A673 (cell line): ENCODE data around the gene TRPV2. TPM values are rescaled to one million over a fixed set of nuclear protein-coding genes. Genes with fewer than 3 reads are reported as not detected.

ENCODE experiments used
- BruUV-seq: library from RNA; stranded (reverse); fragments of 400-500 nt; replicated peaks from 2 replicates; lab custom pipeline; 2021; lab: Mats Ljungman, UMichigan
- CTCF ChIA-PET: fragments of 300-600 bp; sonication (Branson Sonifier 250); formaldehyde crosslinking; loops from one replicate; lab custom pipeline; 2022; ENCODE audit warnings: antibody characterized with exemption; lab: Charles Lee
- POLR2A ChIA-PET: fragments of 300-600 bp; sonication (Branson Sonifier 250); formaldehyde crosslinking; loops from one replicate; lab custom pipeline; 2022; ENCODE audit warnings: antibody characterized with exemption; ENCODE audit not compliant: low non-redundant PET; lab: Charles Lee
- DNase-seq: peaks from one replicate; pipeline ENCODE4 v3.0.0-alpha.2; 2015; ENCODE audit warnings: low spot score
- H3K27ac ChIP-seq: fragments of 200-600 bp; sonication (generic); 2 replicates; pipeline ENCODE4 v1.5.1; 2016; ENCODE audit warnings: mixed run types, low read depth, mild to moderate bottlenecking, mixed read lengths, antibody characterized with exemption, low read length; ENCODE audit not compliant: poor library complexity, severe bottlenecking
- H3K27me3 ChIP-seq: fragments of 200-600 bp; sonication (generic); replicated peaks from 2 replicates; pipeline ENCODE4 v1.6.1; 2017; ENCODE audit warnings: mixed run types, low read depth, mild to moderate bottlenecking, mixed read lengths, antibody characterized with exemption, low read length; ENCODE audit not compliant: insufficient read depth, poor library complexity
- H3K36me3 ChIP-seq: fragments of 200-600 bp; sonication (generic); 2 replicates; pipeline ENCODE4 v1.6.1; 2016; ENCODE audit warnings: mixed run types, mild to moderate bottlenecking, mixed read lengths, antibody characterized with exemption, low read length; ENCODE audit not compliant: insufficient read depth, poor library complexity, severe bottlenecking
- H3K4me1 ChIP-seq: fragments of 200-600 bp; sonication (generic); 2 replicates; pipeline ENCODE4 v1.6.1; 2017; ENCODE audit warnings: mixed run types, mild to moderate bottlenecking, mixed read lengths, antibody characterized with exemption, low read length; ENCODE audit not compliant: insufficient read depth, poor library complexity, severe bottlenecking
- H3K4me3 ChIP-seq: fragments of 200-600 bp; sonication (generic); 2 replicates; pipeline ENCODE4 v1.5.1; 2016; ENCODE audit warnings: low read depth, mixed run types, mild to moderate bottlenecking, mixed read lengths, low read length; ENCODE audit not compliant: poor library complexity, severe bottlenecking
- H3K9me3 ChIP-seq: fragments of 200-600 bp; sonication (generic); 2 replicates; pipeline ENCODE4 v1.6.1; 2016; ENCODE audit warnings: mixed run types, low read depth, mild to moderate bottlenecking, mixed read lengths, antibody characterized with exemption, low read length; ENCODE audit not compliant: poor library complexity, severe bottlenecking
- CTCF ChIP-seq: fragments of 300-800, 200-600 bp; sonication (generic); conservative IDR thresholded peaks from 2 replicates; pipeline ENCODE4 v1.5.1; 2017; ENCODE audit warnings: low read depth, mild to moderate bottlenecking, antibody characterized with exemption, low read length, moderate library complexity, mixed read lengths
- EZH2 ChIP-seq: fragments of 200-600 bp; sonication (generic); IDR thresholded peaks from 2 replicates; pipeline ENCODE4 v1.6.1; 2017; ENCODE audit warnings: borderline replicate concordance, low read depth, mild to moderate bottlenecking, mixed read lengths, antibody characterized with exemption, low read length; ENCODE audit not compliant: poor library complexity, severe bottlenecking
- intact Hi-C: fragments of 100-400 bp; cut with micrococcal nuclease; formaldehyde crosslinking; loops from one replicate; pipeline ENCODE4 v1.10.0; 2022; ENCODE audit not compliant: unreplicated experiment
- total RNA-seq: library from RNA; stranded (reverse); gene quantifications from 2 replicates; pipeline ENCODE4 v1.2.3, GENCODE V29; 2021

Gene TRPV2
- total RNA-seq, 1 experiment from 2014 or later: not detected

GRCh38 chr17:16432017-16432416, 16.6 kb downstream of the TRPV2 start:
- intact Hi-C loops: no loop called here
- TF ChIP-seq EZH2 (no peak), CTCF (no peak)
- H3K27me3 ChIP-seq: no peaks in the 10 kb centered on the region
- no peak overlapping the region for H3K4me3 ChIP-seq
- H3K9me3 ChIP-seq: no peaks in the 10 kb centered on the region
- H3K4me1 ChIP-seq: no peaks in the 10 kb centered on the region
- no peak for DNase-seq
- H3K27ac ChIP-seq: no peak overlapping the region
- ChIA-PET CTCF (no interaction called here), POLR2A (no interaction called here)
- no peaks in the 10 kb centered on the region for H3K36me3 ChIP-seq
- no TSS peak for BruUV-seq

- no peak for DNase-seq
- ChIA-PET POLR2A (no interaction called here), CTCF (no interaction called here)
- Histone ChIP-seq H3K27ac (no peak overlapping the region), H3K9me3 (no peaks in the 10 kb centered on the region), H3K4me1 (peaks cover 6% of the 10 kb centered on the region), H3K36me3 (no peaks in the 10 kb centered on the region), H3K4me3 (no peak overlapping the region), H3K27me3 (no peaks in the 10 kb centered on the region)
- no TSS peak for BruUV-seq
- intact Hi-C loops: no loop called here
- TF ChIP-seq CTCF (no peak), EZH2 (no peak)
Measured at GRCh38 chr17:16433514-16433913, 18.1 kb downstream of the TRPV2 start.

GRCh38 chr17:16434662-16435061, 19.3 kb downstream of the TRPV2 start:
- Histone ChIP-seq H3K27me3 (no peaks in the 10 kb centered on the region), H3K9me3 (no peaks in the 10 kb centered on the region), H3K36me3 (peaks cover under 1% of the 10 kb centered on the region), H3K4me3 (no peak overlapping the region), H3K4me1 (peaks cover 6% of the 10 kb centered on the region), H3K27ac (no peak overlapping the region)
- BruUV-seq: no TSS peak
- DNase-seq: no peak
- TF ChIP-seq EZH2 (no peak), CTCF (no peak)
- ChIA-PET CTCF (no interaction called here), POLR2A (interaction anchor here (0.6 kb wide), 1 partner anchor 659 kb away, joined by 4 read pairs; no protein-coding TSS in a partner anchor)
- intact Hi-C loops: no loop called here
